Measurements from ENCODE around the gene RPL7A.
"Not testable (repeated sequence)": the region's sequence is repeated elsewhere in the genome, so short reads cannot be mapped to it uniquely, and the experiment has no call there.

RPL7A gene

DNA sequence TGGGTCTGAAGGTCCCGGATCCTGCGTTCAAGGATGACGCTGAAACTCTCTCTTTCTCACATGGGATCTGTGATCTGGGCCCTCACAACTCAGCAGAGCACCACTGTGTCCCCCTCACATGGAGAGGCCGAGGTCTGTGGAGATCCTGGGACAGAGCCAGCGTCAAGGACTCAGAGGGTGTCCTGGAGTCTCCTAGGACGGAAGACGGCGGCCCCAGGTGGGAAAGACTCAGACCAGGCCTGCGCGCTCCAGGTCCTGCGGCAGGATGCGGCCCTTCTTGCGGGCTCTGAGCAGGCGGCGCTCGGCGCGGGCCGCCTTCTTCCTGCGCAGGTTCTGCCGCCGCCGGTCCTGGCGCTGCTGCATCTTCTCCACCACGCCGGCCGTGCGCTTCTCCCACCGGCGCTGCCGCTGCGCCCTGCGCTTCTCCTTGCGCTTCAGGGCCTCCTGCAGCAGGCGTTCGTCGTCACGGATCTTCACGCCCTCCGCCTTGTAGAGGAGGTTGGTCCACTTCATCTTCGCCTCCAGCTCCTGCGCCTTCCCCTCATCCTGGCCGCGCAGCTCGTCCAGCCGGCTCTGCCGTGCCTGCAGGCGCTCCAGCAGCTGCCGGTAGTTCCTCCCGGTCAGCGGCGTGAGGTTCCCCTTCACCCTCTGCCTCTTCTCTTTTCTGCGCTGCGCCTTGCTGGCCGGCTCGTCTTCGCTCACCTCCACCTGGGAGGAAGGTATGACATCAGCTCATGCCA, 16.2 kb upstream of the RPL7A start:
- TF ChIP-seq, protein P1, sequence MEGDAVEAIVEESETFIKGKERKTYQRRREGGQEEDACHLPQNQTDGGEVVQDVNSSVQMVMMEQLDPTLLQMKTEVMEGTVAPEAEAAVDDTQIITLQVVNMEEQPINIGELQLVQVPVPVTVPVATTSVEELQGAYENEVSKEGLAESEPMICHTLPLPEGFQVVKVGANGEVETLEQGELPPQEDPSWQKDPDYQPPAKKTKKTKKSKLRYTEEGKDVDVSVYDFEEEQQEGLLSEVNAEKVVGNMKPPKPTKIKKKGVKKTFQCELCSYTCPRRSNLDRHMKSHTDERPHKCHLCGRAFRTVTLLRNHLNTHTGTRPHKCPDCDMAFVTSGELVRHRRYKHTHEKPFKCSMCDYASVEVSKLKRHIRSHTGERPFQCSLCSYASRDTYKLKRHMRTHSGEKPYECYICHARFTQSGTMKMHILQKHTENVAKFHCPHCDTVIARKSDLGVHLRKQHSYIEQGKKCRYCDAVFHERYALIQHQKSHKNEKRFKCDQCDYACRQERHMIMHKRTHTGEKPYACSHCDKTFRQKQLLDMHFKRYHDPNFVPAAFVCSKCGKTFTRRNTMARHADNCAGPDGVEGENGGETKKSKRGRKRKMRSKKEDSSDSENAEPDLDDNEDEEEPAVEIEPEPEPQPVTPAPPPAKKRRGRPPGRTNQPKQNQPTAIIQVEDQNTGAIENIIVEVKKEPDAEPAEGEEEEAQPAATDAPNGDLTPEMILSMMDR (IDR thresholded peaks at IDR 0.05) = no peak
- Mint-ChIP-seq H3K27me3 (ENCODE audit: low read depth, poor library complexity) (peaks cover 9% of the 10 kb centered on the region), H3K36me3 (ENCODE audit: low read depth) (peaks cover 70% of the 10 kb centered on the region), H3K4me1 (peaks cover 20% of the 10 kb centered on the region), H3K4me3 (no peak overlapping the region), H3K27ac (no peak overlapping the region), H3K9me3 (peaks cover 20% of the 10 kb centered on the region)
- DNase-seq = no peak

DNA sequence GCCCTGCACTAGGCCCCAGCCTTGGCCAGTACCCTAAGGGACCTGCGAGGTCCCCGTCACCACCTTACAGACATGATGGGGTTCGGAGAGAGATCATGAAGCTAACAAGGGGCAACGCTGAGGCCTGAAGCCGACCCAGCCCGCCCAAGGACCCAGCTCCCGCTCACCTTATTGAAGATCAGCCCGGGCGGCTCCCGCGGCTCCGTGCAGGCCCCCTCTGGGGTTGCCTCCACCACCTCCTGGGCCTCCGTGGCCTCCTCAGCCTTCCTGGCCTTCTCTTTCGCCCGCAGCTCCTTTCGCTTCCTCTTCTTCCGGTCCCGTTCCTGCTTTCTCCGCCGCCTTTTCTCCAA, 15.7 kb upstream of the RPL7A start:
- TF ChIP-seq, protein P1 (IDR thresholded peaks at IDR 0.05) = no peak
- peaks cover 69% of the 10 kb centered on the region for H3K36me3 Mint-ChIP-seq (ENCODE audit: low read depth)
- DNase-seq = no peak
- H3K4me1 Mint-ChIP-seq = peaks cover 20% of the 10 kb centered on the region
- H3K9me3 Mint-ChIP-seq = peaks cover 18% of the 10 kb centered on the region
- H3K27ac Mint-ChIP-seq = no peak overlapping the region
- no peak overlapping the region for H3K4me3 Mint-ChIP-seq
- H3K27me3 Mint-ChIP-seq (ENCODE audit: low read depth, poor library complexity) = peaks cover 6% of the 10 kb centered on the region

DNA sequence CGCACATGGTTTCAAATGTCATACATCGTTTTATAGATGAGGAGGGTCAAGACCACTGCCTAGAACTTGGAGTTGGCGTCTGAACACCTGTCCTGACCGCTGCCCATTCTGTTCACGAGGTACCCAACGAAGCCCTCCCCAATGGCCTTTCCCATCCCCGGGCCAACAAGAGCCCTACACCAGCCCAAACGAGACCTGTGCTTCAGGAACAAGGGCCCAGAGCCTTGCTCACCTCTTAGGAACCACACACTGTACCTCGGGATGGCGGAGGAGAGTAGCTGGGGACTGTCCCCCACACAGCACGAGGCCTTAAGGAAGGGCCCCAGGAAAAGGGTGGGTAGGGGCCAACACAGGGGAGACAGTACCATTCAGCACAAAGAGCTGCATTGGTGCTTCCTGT, 15.0 kb upstream of the RPL7A start:
- Mint-ChIP-seq H3K36me3 (ENCODE audit: low read depth) (peaks cover 64% of the 10 kb centered on the region), H3K27me3 (ENCODE audit: low read depth, poor library complexity) (peaks cover 6% of the 10 kb centered on the region), H3K9me3 (peaks cover 13% of the 10 kb centered on the region), H3K4me1 (peaks cover 25% of the 10 kb centered on the region), H3K27ac (no peak overlapping the region), H3K4me3 (no peak overlapping the region)
- TF ChIP-seq, protein P1 (IDR thresholded peaks at IDR 0.05) = no peak
- DNase-seq = no peak

DNA sequence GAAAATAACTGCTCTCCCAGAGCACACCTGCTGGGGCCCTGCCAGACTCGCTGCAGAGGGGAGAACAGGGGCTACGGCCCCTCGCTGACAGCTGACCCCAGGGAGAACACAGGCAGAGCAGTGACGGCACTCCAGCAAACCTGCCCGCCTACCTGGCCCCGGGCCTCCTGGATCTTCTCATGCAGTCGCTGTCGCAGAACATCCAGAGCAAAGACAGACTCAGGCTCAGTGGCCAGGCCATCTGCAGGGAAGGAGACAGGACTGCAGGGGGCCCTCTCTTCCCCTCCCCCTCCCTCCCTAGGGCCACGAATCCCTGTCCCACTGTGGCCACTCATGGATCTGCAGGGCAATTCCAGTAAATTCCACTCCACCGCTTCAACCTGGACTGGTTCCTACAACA, 14.5 kb upstream of the RPL7A start:
- Mint-ChIP-seq H3K4me1 (peaks cover 25% of the 10 kb centered on the region), H3K4me3 (no peak overlapping the region), H3K27ac (no peak overlapping the region), H3K9me3 (peaks cover 8% of the 10 kb centered on the region), H3K36me3 (ENCODE audit: low read depth) (peaks cover 61% of the 10 kb centered on the region), H3K27me3 (ENCODE audit: low read depth, poor library complexity) (peaks cover 5% of the 10 kb centered on the region)
- DNase-seq = no peak
- TF ChIP-seq, protein P1 (IDR thresholded peaks at IDR 0.05) = no peak

DNA sequence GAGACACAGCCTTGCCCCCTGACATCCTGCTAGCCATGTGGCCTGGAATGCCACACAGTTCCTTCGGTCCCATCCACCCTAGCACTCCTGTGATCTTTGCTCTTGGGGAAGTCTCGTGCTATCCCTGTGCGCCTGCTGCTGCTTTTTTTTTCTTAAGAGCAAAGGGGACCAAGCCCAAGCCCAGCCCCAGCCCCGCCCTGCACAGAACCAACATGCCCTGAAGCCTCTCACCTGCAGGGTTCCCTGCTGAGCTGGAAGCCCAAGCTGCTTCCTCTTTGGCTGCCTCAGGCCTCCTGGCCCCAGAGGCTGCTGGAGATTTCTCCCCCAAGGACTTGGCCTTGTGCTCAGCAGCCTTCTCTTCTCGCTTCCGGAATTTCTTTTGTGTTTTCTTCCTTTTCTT, 13.9 kb upstream of the RPL7A start:
- no peaks in the 10 kb centered on the region for H3K27me3 Mint-ChIP-seq (ENCODE audit: low read depth, poor library complexity)
- peaks cover 2% of the 10 kb centered on the region for H3K9me3 Mint-ChIP-seq
- no peak for DNase-seq
- peaks cover 25% of the 10 kb centered on the region for H3K4me1 Mint-ChIP-seq
- peak overlapping the region; percentile 97 for H3K4me3 Mint-ChIP-seq
- no peak overlapping the region for H3K27ac Mint-ChIP-seq
- TF ChIP-seq, protein P1 (IDR thresholded peaks at IDR 0.05) = no peak
- peaks cover 61% of the 10 kb centered on the region for H3K36me3 Mint-ChIP-seq (ENCODE audit: low read depth)

DNA sequence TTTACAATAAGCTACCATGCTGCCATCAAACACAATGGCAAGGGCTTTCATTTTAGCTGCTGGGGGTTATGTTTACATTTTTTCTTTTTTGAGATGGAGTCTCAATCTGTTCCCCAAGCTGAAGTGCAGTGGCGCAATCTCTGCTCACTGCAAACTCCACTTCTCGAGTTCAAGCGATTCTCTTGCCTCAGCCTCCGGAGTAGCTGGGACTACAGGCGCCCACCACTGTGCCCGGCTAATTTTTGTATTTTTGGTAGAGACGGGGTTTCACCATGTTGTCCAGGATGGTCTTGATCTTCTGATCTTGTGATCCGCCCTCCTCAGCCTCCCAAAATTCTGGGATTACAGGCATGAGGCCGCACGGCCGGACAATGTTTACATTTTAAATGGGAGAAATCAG, 13.1 kb upstream of the RPL7A start:
- not testable (repeated sequence) for H3K27me3 Mint-ChIP-seq (ENCODE audit: low read depth, poor library complexity); H3K9me3 Mint-ChIP-seq; H3K27ac Mint-ChIP-seq; DNase-seq
- Mint-ChIP-seq H3K36me3 (ENCODE audit: low read depth) (peaks cover 61% of the 10 kb centered on the region), H3K4me1 (peaks cover 25% of the 10 kb centered on the region), H3K4me3 (peak overlapping the region; percentile 97)

Measured in nephron progenitor cell (in vitro differentiated cells).